NB4 (cell line): ENCODE measurements around the gene EMILIN1.

Source experiments
- MAX ChIP-seq: IDR thresholded peaks from 2 replicates; pipeline ENCODE4 v1.6.1; 2011; ENCODE audit warnings: low read depth, low read length
- POLR2A ChIP-seq: IDR thresholded peaks from 2 replicates; pipeline ENCODE4 v1.6.1; 2011; ENCODE audit warnings: mild to moderate bottlenecking; ENCODE audit not compliant: insufficient read length; ENCODE audit errors: extremely low read depth

- no peak for TF ChIP-seq MAX
- no peak for TF ChIP-seq POLR2A
These were observed 36.7 kb upstream of the EMILIN1 start for GRCh38 chr2:27041752-27042151.
